Hepatocyte (in vitro differentiated cells): Measurements from ENCODE around the gene HOXB1. TPM values are rescaled to one million over a fixed set of nuclear protein-coding genes. Genes with fewer than 3 reads are reported as not detected.
A peak's percentile ranks its signal among the peaks of the same experiment; 100 is the strongest.

Experiments used
- DNase-seq: peaks from one replicate; pipeline ENCODE4 v3.0.0-alpha.2; 2016; ENCODE audit warnings: low spot score
- H2AFZ ChIP-seq: fragments of 200-600 bp; sonication (generic); 2 replicates; pipeline ENCODE4 v1.6.0; 2016; ENCODE audit warnings: antibody characterized with exemption, mild to moderate bottlenecking
- H3K27ac ChIP-seq: fragments of 200-600 bp; sonication (generic); 2 replicates; pipeline ENCODE4 v1.5.1; 2016; ENCODE audit warnings: mild to moderate bottlenecking
- H3K27me3 ChIP-seq: fragments of 200-600 bp; sonication (generic); 2 replicates; pipeline ENCODE4 v1.6.1; 2016
- H3K36me3 ChIP-seq: fragments of 200-600 bp; sonication (generic); replicated peaks from 2 replicates; pipeline ENCODE4 v1.5.1; 2016; ENCODE audit warnings: low read depth; ENCODE audit not compliant: insufficient read depth
- H3K4me1 ChIP-seq: fragments of 200-600 bp; sonication (generic); 2 replicates; pipeline ENCODE4 v1.5.1; 2016; ENCODE audit warnings: mild to moderate bottlenecking, moderate library complexity; ENCODE audit not compliant: insufficient read depth
- H3K4me2 ChIP-seq: fragments of 200-600 bp; sonication (generic); 2 replicates; pipeline ENCODE4 v1.6.0; 2016
- H3K4me3 ChIP-seq: fragments of 200-600 bp; sonication (generic); 2 replicates; pipeline ENCODE4 v1.5.1; 2016; ENCODE audit warnings: mild to moderate bottlenecking
- H3K79me2 ChIP-seq: fragments of 200-600 bp; sonication (generic); 2 replicates; pipeline ENCODE4 v1.6.0; 2017; ENCODE audit warnings: mild to moderate bottlenecking
- H3K9me2 ChIP-seq: fragments of 200-600 bp; sonication (generic); replicated peaks from 2 replicates; pipeline ENCODE4 v1.6.0; 2017; ENCODE audit warnings: mild to moderate bottlenecking; ENCODE audit not compliant: insufficient read depth
- H3K9me3 ChIP-seq: fragments of 200-600 bp; sonication (generic); 2 replicates; pipeline ENCODE4 v1.5.1; 2016; ENCODE audit warnings: low read depth, mild to moderate bottlenecking
- H4K20me1 ChIP-seq: fragments of 200-600 bp; sonication (generic); 2 replicates; pipeline ENCODE4 v1.6.0; 2016; ENCODE audit warnings: mild to moderate bottlenecking; ENCODE audit not compliant: insufficient read depth, poor library complexity, severe bottlenecking
- EZH2 ChIP-seq: fragments of 200-600 bp; sonication (generic); IDR thresholded peaks from 2 replicates; pipeline ENCODE4 v1.6.1; 2016; ENCODE audit warnings: antibody characterized with exemption, mild to moderate bottlenecking, borderline replicate concordance
- EZH2phosphoT487 ChIP-seq: fragments of 200-600 bp; sonication (generic); IDR thresholded peaks from one replicate; pipeline ENCODE4 v1.6.1; 2018; ENCODE audit warnings: antibody characterized with exemption, mild to moderate bottlenecking, low read depth, moderate library complexity; ENCODE audit not compliant: unreplicated experiment, severe bottlenecking
- WGBS: methylation state at CpG from one replicate; pipeline ENCODE4 v1.1.6; 2016; ENCODE audit warnings: low lambda C conversion rate; ENCODE audit errors: missing lambda C conversion rate; 5-methylcytosine and 5-hydroxymethylcytosine counted together
- polyA plus RNA-seq: library from polyadenylated mRNA; unstranded; fragments of >200 nt; fragmentation: Nextera tagmentation; extraction: Ambion mirVana; gene quantifications from 2 replicates; pipeline ENCODE4 v1.2.1, GENCODE V29; 2016
- total RNA-seq: library from RNA; depleted of rRNA; stranded (reverse); fragments of >200 nt; gene quantifications from 2 replicates; pipeline ENCODE4 v1.2.3, GENCODE V29; 2014
- TF ChIP-seq, protein P1 (sequence below): fragments of 200-600 bp; sonication (generic); IDR thresholded peaks from 2 replicates; pipeline ENCODE4 v1.5.1; 2016; ENCODE audit warnings: antibody characterized with exemption, mild to moderate bottlenecking; ENCODE audit not compliant: poor library complexity

HOXB1 gene
- total and polyA plus RNA-seq, 2 experiments from 2014 or later: not detected

- TF ChIP-seq EZH2 (no peak), EZH2phosphoT487 (no peak)
- TF ChIP-seq, protein P1, sequence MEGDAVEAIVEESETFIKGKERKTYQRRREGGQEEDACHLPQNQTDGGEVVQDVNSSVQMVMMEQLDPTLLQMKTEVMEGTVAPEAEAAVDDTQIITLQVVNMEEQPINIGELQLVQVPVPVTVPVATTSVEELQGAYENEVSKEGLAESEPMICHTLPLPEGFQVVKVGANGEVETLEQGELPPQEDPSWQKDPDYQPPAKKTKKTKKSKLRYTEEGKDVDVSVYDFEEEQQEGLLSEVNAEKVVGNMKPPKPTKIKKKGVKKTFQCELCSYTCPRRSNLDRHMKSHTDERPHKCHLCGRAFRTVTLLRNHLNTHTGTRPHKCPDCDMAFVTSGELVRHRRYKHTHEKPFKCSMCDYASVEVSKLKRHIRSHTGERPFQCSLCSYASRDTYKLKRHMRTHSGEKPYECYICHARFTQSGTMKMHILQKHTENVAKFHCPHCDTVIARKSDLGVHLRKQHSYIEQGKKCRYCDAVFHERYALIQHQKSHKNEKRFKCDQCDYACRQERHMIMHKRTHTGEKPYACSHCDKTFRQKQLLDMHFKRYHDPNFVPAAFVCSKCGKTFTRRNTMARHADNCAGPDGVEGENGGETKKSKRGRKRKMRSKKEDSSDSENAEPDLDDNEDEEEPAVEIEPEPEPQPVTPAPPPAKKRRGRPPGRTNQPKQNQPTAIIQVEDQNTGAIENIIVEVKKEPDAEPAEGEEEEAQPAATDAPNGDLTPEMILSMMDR: no peak
- Histone ChIP-seq H3K27me3 (peaks cover 87% of the 10 kb centered on the region), H3K9me2 (no peaks in the 10 kb centered on the region), H3K27ac (peak overlapping the region; percentile 83), H3K4me3 (peak overlapping the region; percentile 32), H4K20me1 (no peaks in the 10 kb centered on the region), H3K4me1 (peaks cover 52% of the 10 kb centered on the region), H3K9me3 (no peaks in the 10 kb centered on the region), H2AFZ (no peak overlapping the region), H3K79me2 (peaks cover 21% of the 10 kb centered on the region), H3K36me3 (no peaks in the 10 kb centered on the region), H3K4me2 (peak overlapping the region; percentile 92)
- peak; percentile 85 for DNase-seq
- 8% methylated on average over 11 of the region's 36 CpGs for WGBS
These were observed 24.7 kb upstream of the HOXB1 start for GRCh38 chr17:48555258-48556228.

- no peak for DNase-seq
- Histone ChIP-seq H3K36me3 (no peaks in the 10 kb centered on the region), H4K20me1 (no peaks in the 10 kb centered on the region), H3K4me1 (peaks cover 45% of the 10 kb centered on the region), H3K4me2 (peak overlapping the region; percentile 92), H3K9me3 (no peaks in the 10 kb centered on the region), H3K79me2 (peaks cover 21% of the 10 kb centered on the region), H2AFZ (peak overlapping the region; percentile 27), H3K9me2 (no peaks in the 10 kb centered on the region), H3K27ac (peak overlapping the region; percentile 83), H3K4me3 (peak overlapping the region; percentile 32), H3K27me3 (peaks cover 87% of the 10 kb centered on the region)
- TF ChIP-seq, protein P1: no peak
- TF ChIP-seq EZH2 (peak; percentile 88), EZH2phosphoT487 (no peak)
- 12% methylated on average over 43 of the region's 44 CpGs for WGBS
These were observed 23.8 kb upstream of the HOXB1 start for GRCh38 chr17:48554412-48555257.

DNA sequence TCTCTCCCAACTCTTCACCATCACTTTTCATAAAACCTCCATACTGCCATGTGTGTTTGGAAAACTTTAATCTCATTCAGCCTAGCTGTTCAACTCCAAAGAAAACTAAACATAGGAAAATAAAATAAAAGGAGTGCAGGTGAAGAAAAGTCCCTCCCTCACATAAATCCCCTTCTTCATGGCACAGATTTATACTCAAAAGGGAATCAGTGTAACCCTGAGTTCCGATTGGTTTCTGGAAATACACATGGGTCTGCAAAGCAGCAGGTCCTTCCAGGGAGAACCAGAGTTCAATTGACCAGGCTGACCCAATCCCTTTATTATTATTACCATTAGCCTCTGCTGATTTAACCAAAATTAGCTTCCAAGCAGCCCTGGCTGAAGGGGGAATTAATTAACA is 23.0 kb upstream of the HOXB1 start:
- Histone ChIP-seq H3K4me1 (peaks cover 40% of the 10 kb centered on the region), H3K4me2 (peak overlapping the region; percentile 92), H3K27me3 (peaks cover 81% of the 10 kb centered on the region), H3K79me2 (peaks cover 17% of the 10 kb centered on the region), H3K36me3 (no peaks in the 10 kb centered on the region), H3K4me3 (no peak overlapping the region), H3K9me2 (no peaks in the 10 kb centered on the region), H2AFZ (no peak overlapping the region), H3K27ac (no peak overlapping the region), H3K9me3 (no peaks in the 10 kb centered on the region), H4K20me1 (no peaks in the 10 kb centered on the region)
- WGBS: 25% methylated on average over 1 of the region's 1 CpG
- no peak for DNase-seq
- TF ChIP-seq, protein P1: no peak
- TF ChIP-seq EZH2phosphoT487 (no peak), EZH2 (no peak)
